G401 (cell line): Measurements from ENCODE around the gene FGD6. TPM values are rescaled to one million over a fixed set of nuclear protein-coding genes. Genes with fewer than 3 reads are reported as not detected.
"Not testable (repeated sequence)": the region's sequence is repeated elsewhere in the genome, so short reads cannot be mapped to it uniquely, and the experiment has no call there.

Experiments used
- DNase-seq: peaks from one replicate; pipeline ENCODE4 v3.0.0-alpha.2; 2015; ENCODE audit warnings: low spot score
- in situ Hi-C: cut with HindIII; loops from 2 replicates; pipeline ENCODE4 v1.10.0; 2016; ENCODE audit warnings: low sequenced_read_pairs, mixed read lengths
- total RNA-seq: library from RNA; depleted of rRNA; stranded (reverse); fragments of >200 nt; shearing (Covaris generic); gene quantifications from 2 replicates; pipeline ENCODE4 v1.2.3, GENCODE V29; 2014

Gene FGD6
- total RNA-seq, 1 experiment from 2014 or later = 3.9 TPM

GRCh38 chr12:95142431-95143151 is 74.7 kb downstream of the FGD6 start:
- no peak for DNase-seq
- in situ Hi-C loops = no loop called here

DNA sequence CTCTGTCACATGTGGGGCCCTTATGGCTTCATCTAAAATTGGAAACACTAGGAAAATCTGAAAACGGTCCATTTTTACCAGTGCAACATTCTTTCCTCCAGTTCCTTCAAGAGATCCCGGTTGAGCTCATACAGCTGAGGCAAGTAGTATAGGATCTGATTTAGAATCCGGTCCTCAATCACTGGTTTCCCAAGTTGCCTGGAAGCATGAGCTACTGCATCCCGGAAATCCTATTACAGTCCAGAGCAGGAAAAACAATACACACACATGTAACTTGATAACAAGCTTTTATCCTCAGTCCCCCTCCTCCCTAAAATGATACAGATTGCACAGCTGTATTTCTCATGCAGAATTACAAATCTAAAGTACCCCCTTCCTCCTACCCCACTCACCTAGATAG is 76.0 kb downstream of the FGD6 start:
- DNase-seq = no peak
- in situ Hi-C loops = no loop called here

DNA sequence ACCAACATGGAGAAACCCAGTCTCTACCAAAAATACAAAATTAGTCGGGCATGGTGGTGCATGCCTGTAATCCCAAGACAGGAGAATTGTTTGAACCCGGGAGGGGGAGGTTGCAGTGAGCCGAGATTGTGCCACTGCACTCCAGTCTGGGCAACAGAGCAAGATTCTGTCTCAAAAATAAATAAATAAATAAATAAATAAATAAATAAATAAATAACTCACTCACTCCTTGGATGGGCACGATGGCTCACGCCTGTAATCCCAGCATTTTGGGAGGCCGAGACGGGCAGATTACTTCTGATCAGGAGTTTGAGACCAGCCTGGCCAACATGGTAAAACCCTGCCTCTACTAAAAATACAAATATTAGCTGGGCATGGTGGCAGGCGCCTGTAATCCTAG is 79.2 kb downstream of the FGD6 start:
- DNase-seq, in situ Hi-C loops: not testable (repeated sequence)

GRCh38 chr12:95136598-95136997 is 80.7 kb downstream of the FGD6 start:
- in situ Hi-C loops = no loop called here

DNA sequence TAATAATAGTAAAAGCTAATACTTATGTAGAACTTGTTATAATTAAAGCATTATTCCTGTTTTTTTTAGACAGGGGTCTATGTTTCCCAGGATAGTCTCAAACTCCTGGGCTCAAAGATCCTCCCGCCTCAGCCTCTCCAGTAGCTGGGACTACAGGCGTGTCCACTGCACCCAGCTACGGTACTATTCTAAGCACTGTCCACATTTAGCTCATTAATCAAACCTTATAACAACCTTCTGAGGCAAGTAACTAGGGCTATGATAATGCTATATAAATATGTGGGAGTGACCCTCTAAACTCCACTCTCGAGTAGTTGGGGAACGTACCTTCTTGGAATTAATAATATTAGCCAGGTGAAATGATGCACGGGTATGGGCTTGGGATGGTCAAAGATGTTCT is 83.2 kb downstream of the FGD6 start:
- in situ Hi-C loops = no loop called here
- DNase-seq = no peak

More at GRCh38 chr12:95136598-95136997, 80.7 kb downstream of the FGD6 start:
- no peak for DNase-seq

DNA sequence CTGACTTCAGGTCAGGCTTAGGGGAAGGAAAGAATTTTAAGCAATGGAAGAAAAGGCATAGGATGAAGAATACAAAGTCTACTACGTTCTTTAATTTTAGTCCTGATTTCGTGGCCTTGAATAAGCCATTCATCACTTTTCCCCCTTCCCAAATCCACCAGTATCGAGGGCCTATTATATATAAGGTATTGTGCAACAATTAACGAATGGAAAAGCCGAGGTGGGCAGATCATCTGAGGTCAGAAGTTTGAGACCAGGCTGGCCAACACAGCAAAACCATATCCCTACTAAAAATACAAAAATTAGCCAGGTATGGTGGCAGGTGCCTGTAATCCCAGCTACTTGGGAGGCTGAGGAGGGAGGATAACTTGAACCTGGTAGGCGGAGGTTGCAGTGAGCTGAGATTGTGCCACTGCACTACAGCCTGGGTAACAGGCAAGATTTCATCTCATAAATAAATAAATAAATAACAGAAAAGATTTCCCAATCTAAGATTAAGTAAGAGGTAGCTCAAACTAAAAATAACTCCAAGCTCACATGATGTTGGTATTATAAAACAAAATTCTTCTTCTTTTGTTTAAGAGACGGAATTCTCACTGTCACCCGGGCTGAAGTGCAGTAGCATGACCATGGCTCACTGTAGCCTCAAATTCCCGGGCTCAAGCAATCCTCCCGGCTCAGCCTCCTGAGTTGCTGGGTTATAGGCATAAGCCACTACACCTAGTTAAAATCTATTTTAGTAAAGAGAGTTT is 85.5 kb downstream of the FGD6 start:
- in situ Hi-C loops = no loop called here
- DNase-seq = no peak

DNA sequence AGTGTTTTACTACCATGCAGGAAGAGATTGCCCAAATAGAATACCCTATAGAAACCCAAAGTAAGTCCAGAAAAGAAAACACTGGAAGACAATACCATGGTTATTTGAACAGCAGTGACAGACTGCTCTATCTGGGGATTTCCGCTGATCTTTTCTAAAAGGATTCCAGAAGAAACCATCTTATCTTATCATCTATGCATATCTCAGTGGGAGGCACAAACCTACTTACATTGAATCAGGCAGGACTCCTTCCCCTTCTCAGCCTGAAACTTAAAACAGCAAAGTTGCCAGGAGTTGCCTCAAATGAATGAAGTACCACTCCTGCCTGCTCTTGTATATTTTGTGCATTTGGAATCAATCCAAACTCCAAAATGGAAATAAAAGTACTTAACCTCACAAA is 87.2 kb downstream of the FGD6 start:
- no peak for DNase-seq
- in situ Hi-C loops = no loop called here

DNA sequence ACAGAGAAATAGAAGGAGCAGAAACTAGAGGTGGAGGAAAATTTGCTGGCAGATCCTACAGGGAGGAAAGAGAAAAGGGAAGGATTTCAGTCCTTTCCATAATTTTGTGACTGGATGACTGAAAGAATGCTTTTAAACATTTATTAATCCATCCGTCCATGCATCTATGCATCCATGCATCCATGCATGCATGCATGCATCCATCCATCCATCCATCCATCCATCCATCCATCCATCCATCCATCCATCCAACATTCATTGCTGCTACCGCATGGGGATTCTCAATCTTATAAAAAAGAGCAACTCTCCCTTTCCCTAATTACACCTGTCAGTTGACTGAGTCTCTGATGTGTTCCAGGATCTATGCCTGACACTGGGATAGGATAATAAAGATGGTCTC is 88.2 kb downstream of the FGD6 start:
- no peak for DNase-seq
- in situ Hi-C loops = no loop called here

DNA sequence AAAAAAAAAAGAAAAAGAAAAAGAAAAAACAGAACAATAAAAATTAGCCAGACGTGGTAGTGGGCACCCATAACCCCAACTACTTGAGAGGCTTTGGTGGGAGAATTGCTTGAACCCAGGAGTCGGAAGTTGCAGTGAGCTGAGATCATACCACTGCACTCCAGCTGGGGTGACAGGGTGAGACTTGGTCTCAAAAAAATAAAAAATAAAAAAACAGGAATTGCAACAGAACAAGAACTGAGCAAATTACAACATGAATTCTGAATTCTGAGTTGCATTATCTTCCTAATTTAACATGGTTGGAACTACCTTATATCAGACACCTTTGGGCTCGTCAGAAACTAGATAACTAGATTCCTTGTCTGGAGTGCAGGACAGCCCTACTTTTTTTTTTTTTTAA is 90.5 kb downstream of the FGD6 start:
- no peak for DNase-seq
- in situ Hi-C loops = no loop called here

DNA sequence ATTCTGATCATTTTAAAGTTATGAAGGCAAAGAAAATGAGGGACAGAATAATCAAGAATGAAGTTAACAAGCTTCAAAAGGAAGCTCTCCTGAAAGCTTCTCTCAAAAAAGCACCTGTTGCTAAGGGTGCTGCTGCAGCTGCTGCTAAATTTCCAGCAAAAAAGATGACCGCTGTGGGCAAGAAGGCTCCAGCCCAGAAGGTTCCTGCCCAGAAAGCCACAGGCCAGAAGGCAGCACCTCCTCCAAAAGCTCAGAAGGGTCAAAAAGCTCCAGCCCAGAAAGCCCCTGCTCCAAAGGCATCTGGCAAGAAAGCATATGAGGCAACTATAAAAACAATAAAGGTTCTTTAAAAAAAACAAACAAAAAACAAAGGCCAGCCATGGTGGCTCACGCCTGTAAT is 91.2 kb downstream of the FGD6 start:
- in situ Hi-C loops = no loop called here

DNA sequence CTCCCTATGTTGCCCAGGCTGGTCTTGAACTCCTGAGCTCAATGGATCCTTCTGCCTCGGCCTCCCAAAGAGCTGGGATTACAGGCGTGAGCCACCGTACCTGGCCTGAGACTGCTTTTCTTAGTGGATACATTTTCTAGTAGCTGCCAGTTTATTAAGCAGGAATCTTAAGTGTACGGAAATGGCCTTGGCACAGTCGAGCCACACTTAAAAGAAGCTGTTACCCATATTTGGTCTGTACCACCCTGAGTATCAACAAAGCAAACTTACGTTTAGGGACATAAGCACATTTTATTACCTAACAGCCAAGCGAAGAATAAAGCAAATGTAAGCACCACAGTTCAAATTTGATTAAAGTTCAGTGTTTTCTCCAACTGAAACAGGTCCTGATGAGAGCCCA is 93.2 kb downstream of the FGD6 start:
- DNase-seq = no peak
- in situ Hi-C loops = no loop called here

More for the DNA sequence above, 91.2 kb downstream of the FGD6 start:
- DNase-seq = no peak

DNA sequence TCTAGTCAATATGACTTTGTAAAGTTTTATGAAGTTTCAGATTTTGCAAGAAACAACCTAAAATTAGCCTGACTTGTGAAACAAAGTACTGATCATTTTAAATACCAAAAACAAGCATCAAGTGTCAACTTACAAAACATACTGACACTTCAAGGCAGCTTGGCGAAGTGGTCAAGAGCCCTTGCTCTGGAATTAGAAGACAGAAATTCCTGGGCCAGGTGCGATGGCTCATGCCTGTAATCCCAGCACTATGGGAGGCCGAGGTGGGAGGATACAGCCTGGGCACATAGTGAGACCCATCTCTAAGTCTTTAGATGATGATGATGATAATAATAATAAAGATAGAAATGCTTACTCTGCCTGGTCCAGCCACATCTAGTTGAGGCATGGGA is 98.5 kb downstream of the FGD6 start:
- in situ Hi-C loops = no loop called here
- no peak for DNase-seq

- in situ Hi-C loops = no loop called here
- no peak for DNase-seq
Observed at GRCh38 chr12:95118138-95118787, 99.0 kb downstream of the FGD6 start.

DNA sequence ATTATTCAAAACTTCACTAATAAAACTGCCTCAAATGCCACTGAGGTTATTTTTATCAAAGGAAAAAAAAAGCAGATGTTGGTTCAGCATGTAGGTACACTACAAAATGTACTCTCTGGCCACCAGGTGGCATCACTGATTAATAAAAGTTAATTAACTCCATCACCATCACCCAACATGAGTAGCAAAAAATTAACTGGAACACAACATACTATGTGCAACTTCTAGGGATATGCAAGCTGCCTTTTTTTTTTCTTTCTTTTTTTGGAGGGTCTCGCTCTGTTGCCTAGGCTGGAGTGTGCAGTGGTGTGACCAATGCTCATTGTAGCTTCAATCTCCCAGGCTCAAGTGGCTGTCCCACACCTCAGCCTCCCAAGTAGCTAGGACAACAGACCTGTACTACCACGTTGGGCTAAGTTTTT is 100.1 kb downstream of the FGD6 start:
- in situ Hi-C loops = no loop called here
- DNase-seq = peak; percentile 90

DNA sequence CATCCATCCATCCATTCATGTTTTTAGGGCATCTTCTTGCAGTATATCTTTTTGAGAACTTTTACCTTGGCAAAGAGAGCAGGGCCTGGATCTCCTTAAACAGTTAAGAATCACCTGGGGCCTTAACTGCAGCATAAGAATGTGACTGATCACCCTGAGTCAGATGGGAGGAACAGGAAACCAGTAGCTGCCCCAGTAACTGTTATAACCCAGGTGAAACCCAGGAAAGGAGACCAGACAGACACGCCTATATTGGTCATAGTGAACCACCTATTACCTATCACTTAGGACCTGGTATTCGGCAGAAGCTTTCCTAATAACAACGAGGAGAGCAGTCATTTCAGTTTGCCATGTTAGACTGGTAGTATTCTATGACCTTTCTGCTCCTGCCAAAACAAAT is 100.5 kb downstream of the FGD6 start:
- in situ Hi-C loops = no loop called here
- no peak for DNase-seq

- no peak for DNase-seq
- in situ Hi-C loops = no loop called here
Observed at GRCh38 chr12:95116341-95116740, 100.9 kb downstream of the FGD6 start.

GRCh38 chr12:95115641-95116040 is 101.6 kb downstream of the FGD6 start:
- in situ Hi-C loops = no loop called here

GRCh38 chr12:95114766-95115405 is 102.4 kb downstream of the FGD6 start:
- no peak for DNase-seq
- in situ Hi-C loops = no loop called here

More at GRCh38 chr12:95115641-95116040, 101.6 kb downstream of the FGD6 start:
- no peak for DNase-seq

DNA sequence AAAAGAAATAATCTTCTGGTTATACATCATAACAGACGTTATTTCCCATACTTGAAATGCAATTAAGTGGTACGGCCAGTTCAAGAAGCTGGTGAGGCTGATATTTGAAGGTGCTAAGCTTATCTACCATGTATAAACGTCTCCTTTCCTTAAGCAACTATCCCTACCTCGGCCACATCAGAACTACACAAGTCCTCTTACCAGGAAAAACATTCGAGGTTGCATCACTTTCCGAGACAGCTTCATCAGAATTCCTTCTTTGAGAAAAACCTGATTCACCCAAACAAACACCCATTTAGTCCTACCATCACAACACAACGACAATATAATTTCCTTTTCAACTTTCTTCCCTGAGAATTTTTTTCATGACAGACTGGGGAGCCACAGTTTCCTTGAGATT is 109.9 kb downstream of the FGD6 start:
- DNase-seq = no peak
- in situ Hi-C loops = no loop called here

- in situ Hi-C loops = no loop called here
Observed at GRCh38 chr12:95105540-95105939, 111.7 kb downstream of the FGD6 start.

More at GRCh38 chr12:95105540-95105939, 111.7 kb downstream of the FGD6 start:
- no peak for DNase-seq
